HG03045 (cell line): ENCODE measurements around the gene ST8SIA5.

ENCODE experiments used
- ATAC-seq: cut with Tn5 transposase; IDR thresholded peaks from one replicate; pipeline ENCODE4 v1.9.1; 2021; ENCODE audit warnings: mild to moderate bottlenecking, moderate library complexity; ENCODE audit not compliant: unreplicated experiment

The ST8SIA5 gene

GRCh38 chr18:46630991-46631390, 125.9 kb downstream of the ST8SIA5 start:
- ATAC-seq = no peak

- no peak for ATAC-seq
Observed at GRCh38 chr18:46630160-46630559, 126.7 kb downstream of the ST8SIA5 start.

- ATAC-seq = no peak
Observed at GRCh38 chr18:46629361-46629760, 127.5 kb downstream of the ST8SIA5 start.

- no peak for ATAC-seq
Observed at GRCh38 chr18:46628206-46628605, 128.6 kb downstream of the ST8SIA5 start.

GRCh38 chr18:46627136-46627535, 129.7 kb downstream of the ST8SIA5 start:
- ATAC-seq = no peak

GRCh38 chr18:46625069-46625468, 131.8 kb downstream of the ST8SIA5 start:
- ATAC-seq = no peak

GRCh38 chr18:46624127-46624526, 132.7 kb downstream of the ST8SIA5 start:
- no peak for ATAC-seq

- no peak for ATAC-seq
Observed at GRCh38 chr18:46623541-46623940, 133.3 kb downstream of the ST8SIA5 start.

- ATAC-seq = no peak
Observed at GRCh38 chr18:46622999-46623398, 133.9 kb downstream of the ST8SIA5 start.

GRCh38 chr18:46622451-46622850, 134.4 kb downstream of the ST8SIA5 start:
- ATAC-seq = no peak

- no peak for ATAC-seq
Observed at GRCh38 chr18:46621871-46622270, 135.0 kb downstream of the ST8SIA5 start.

- no peak for ATAC-seq
Observed at GRCh38 chr18:46621111-46621766, 135.6 kb downstream of the ST8SIA5 start.

GRCh38 chr18:46619559-46619958, 137.3 kb downstream of the ST8SIA5 start:
- no peak for ATAC-seq
